Epidermal melanocyte (primary cell): ENCODE results near the gene MESP2.

Experiments
- DNase-seq: peaks from one replicate; pipeline ENCODE4 v3.0.0; 2011; ENCODE audit warnings: low spot score; ENCODE audit not compliant: insufficient read length

Gene MESP2

DNA sequence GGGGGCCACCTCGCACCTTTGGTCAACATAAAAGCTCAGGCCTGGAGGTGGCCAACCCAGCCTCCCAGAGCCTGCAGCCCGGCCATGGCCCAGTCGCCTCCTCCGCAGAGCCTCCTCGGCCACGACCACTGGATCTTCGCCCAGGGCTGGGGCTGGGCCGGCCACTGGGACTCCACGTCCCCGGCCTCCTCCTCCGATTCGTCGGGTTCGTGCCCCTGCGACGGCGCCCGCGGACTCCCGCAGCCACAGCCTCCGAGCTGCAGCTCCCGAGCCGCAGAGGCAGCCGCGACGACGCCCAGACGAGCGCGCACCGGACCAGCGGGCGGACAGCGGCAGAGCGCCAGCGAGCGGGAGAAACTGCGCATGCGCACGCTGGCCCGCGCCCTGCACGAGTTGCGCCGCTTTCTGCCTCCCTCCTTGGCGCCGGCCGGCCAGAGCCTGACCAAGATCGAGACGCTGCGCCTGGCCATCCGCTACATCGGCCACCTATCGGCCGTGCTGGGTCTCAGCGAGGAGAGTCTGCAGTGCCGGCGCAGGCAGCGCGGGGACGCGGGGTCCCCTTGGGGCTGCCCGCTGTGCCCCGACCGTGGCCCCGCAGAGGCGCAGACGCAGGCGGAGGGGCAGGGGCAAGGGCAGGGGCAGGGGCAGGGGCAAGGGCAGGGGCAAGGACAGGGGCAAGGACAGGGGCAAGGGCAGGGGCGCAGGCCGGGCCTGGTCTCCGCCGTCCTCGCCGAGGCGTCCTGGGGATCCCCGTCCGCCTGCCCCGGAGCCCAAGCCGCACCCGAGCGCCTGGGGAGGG lies at the start of gene MESP2:
Gene MESP2 (plus strand): TSS at position 59 of the 799 bp plus-strand sequence. CDS start 26 bp downstream, at position 85.
- DNase-seq, result peak; percentile 53

GRCh38 chr15:89728254-89728653 lies 47.9 kb upstream of the MESP2 start:
- DNase-seq, result no peak

DNA sequence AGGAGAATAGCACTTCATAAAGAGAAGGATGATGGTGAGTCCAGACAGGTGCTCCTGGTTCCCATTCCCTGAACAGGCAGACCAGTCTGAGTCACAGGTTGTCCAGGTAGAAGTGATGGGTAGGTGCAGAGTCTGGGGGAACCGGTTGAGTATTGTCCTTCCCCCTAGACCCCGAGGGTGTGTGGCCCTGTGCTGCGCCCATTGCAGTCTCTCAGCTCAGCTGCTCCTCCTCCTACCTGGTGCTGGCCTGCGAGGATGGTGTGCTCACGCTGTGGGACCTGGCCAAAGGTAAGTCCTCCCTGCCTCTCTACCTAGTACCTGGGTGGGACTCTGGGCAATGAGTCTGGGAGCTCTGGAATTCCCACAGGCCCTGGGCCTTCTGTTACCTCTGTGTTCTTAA lies 44.9 kb upstream of the MESP2 start:
- no peak for DNase-seq

DNA sequence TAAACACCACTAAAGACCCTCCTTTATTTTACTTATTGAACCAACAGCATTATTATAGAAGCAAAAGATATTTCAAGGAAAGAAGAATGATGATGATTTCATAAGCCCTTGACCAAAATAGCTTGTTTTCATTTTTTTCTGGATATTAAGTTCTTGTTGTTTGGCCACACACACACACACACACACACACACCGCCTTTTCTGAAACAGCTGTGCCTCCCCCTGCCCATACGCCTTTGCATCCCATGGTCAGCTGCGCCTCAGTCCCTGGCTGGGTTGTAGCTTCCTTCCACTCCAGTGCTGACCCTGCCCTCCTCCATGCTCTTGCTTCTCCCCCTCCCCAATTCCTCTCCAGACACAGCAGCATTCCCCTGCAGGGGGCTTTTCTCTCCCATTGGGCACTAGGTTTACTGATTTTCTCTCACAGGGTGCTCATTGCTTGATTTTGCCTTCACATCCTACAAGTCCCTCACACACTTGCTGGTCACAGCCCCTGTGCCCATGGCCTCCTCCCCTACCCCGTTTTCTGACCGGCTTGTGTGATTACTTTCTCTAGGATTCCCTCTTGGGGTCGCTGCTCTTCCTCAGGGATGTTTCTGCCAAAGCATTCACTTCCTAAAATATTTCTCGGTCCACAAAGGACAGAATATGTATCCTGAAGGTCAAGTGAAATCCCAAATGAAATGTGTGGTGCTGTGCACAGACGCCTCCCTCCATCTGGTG lies 43.5 kb upstream of the MESP2 start:
- no peak for DNase-seq

GRCh38 chr15:89735773-89736172 lies 40.4 kb upstream of the MESP2 start:
- no peak for DNase-seq

- DNase-seq, result peak; percentile 60
Measured at GRCh38 chr15:89740137-89740536, 36.0 kb upstream of the MESP2 start.

- DNase-seq, result no peak
Measured at GRCh38 chr15:89743011-89743410, 33.1 kb upstream of the MESP2 start.

DNA sequence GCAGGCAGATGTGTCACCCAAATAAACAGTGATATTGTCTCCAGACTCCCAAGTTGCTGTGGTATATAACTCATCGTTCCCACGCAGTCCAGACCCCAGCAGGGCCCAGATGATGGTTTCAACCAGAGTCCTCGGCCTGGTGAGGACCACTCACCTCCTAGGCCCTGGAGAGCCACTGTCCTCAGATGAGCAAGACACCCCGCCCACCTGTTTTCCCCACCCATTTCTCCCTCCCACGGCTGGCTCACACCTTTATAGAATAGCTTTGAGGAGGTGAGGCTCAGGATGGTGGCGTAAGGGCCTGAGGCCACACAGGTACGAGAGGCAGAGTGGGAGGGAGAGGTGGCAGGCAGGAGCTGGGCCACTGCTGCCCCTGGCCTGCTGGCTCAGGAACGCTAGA lies 32.5 kb upstream of the MESP2 start:
- DNase-seq, result no peak

DNA sequence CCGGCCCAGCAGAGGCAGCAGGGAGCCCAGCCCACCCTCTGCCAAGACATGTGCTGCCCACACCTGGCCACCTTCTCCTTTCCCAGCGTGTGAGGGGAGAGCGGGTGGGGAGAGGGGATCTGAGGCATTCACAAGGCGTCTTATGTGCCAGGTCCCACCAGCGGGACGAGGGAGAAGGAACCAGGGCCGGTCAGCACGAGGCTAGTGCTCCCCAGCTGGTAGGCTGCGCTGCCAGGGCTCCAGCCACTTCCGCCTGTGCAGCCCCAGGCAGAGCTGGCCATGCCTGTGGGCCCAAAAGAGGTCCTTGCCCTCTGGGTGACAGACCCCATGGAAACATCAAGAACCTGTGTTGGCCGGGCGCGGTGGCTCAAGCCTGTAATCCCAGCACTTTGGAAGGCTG lies 31.0 kb upstream of the MESP2 start:
- DNase-seq, result no peak

- no peak for DNase-seq
Measured at GRCh38 chr15:89745768-89746167, 30.4 kb upstream of the MESP2 start.

GRCh38 chr15:89746386-89746780 lies 29.7 kb upstream of the MESP2 start:
- no peak for DNase-seq

DNA sequence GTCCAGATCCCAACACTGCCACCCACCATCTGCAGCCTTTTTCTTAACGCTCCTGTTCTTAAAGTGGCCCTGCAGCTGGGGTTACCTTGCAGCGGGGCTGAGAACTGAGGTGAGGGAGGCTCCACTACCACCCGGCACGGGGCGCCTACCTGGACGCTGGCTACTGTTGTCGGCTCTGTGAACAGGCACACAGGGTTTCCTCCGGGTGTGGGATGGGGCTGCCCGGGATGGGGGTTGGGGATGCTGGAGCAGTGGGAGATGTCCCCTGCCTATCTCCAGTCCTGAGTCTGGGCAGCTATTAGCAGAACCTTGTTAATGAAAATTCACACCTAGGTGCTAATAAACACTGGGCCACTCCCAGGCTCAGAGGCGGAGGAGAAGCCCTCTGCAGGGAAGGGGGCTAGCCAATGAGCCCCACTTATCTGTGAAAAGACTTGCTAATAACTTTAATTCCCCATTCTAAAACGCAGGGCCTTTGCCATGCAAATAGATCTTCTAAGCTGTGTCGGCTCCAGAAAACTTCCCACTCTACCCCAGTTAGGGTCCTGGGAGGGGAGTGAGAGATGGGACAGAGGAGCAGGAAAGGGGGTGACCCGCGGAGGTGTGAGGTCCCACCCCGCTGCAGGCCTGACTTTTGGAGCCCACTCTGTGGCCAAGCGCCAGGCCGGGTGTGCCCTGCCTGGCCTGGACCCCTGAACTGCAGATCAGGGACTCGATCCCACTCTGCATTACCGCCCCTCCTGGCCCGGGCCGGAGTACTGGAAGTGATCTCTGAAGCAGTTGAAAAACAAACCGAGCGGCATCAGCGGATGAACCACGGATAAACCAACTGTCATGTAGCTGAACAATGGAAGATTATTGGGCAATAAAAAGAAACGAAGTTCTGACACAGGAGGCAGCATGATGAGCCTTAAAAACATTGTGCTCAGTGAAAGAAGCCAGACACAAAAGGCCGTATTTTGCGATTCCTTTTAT lies 28.1 kb upstream of the MESP2 start:
- DNase-seq, result no peak

GRCh38 chr15:89749054-89749453 lies 27.1 kb upstream of the MESP2 start:
- no peak for DNase-seq

DNA sequence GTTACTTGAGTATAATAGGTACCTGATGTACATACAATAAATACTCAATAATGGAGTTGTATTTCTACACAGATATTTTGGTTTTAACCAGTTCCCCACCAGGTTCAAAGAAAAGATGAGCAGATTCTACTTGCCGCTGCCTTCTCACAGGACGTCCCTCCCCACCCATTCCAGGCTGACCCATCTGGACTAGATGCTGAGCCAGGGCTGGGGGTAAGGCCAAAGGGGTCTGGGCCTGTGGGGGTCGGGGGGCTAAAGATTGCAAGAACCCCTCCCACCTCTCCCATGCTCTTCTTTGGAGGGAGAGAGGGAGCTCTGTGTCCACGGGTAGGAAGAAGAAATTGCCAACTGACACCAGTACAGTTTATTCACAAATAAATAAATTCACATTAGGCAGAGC lies 26.6 kb upstream of the MESP2 start:
- DNase-seq, result no peak

DNA sequence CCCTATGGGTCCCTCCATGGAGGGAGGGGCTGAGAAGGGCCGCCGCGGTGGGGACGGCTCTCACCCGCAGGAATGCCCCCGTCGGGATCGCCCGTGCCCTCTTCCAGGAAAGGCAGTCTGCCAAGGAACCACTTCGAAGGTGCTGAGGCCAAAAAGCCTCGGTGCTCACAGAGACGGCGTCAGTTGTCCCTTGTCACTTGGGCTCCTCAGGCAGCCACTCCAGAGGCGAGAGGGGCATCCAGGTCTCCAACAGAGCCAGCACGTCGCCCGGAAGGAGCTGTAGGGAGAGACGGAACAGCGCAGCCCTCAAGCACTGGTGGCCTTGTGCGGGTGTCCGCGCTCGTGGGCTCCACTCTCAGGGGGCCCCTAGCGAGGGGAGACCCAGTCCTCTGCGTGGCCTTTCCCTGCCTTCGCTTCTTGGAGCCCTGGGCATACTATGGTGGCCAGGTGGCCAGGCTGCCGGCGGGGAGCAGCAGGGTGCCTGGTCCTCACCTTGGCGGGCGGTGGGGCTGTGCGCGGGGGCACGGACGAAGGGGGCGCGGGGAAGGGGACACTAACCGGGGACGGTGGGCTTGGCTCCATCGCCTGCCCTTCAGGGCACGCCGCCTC lies 26.1 kb upstream of the MESP2 start:
- no peak for DNase-seq

DNA sequence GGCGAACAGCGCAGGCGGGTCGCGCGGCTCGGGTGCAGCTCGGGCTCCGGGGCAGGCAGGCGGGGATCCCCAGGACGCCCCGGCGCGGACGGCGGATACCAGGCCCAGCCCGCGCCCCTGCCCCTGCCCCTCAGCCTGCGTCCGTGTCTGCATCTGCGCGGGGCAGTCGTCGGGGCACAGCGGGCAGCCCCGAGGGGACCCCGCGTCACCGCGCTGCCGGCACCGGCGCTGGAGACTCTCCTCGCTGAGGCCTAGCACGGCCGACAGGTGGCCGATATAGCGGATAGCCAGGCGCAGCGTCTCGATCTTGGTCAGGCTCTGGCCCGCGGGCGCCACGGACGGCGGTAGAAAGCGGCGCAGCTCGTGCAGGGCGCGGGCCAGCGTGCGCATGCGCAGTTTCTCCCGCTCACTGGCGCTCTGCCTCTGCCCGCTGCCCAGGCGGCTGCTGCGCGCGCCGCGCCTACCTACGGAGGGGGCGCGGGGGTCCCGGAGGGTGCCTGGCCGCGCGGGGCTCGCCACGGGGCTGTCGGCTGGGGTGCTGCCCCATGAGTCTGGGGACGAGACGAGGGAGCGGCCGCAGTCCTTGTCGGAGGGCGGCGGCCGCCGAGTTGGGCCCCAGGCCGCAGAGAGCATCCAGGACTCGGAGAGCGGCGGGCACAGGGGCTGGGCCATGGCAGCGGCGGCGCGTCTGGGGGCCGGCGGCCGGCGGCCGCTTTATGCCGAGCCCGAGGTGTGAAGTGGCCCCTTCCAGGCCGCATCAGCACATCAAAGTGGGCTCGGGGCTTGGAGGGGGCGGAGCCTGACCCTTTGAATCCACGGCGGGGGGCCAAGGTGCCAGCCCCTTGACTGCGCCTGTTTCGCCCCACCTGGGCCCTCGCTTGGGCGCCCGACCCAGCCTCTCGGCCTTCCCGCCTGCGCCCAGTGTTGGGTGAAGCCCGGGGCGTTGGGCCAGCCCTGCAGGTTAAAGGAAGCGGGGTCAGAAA lies 25.3 kb upstream of the MESP2 start, which contains the start of gene MESP1:
Gene MESP1 (minus strand): TSS at position 690 of the 983 bp plus-strand sequence. CDS start 18 bp downstream, at position 672.
- peak; percentile 94 for DNase-seq

DNA sequence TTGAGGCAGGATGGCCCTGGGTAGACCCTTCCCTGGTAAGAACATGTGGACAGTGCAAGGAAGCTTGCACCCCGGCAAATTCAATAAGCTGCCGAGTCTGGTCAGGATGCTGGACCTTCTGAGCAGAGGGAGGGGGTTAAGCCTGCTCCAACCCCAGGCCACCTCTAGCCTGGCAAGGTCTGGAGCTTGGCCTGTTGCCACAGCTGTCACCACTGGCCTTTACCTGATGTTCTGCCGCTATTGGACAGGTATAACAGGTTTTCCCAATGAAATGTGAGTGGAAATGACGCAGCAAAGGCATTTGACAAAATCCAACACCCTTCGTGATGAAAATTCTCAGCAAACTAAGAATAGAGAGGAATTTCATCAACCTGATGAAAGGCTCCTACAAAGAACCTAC lies 24.4 kb upstream of the MESP2 start:
- DNase-seq, result no peak

GRCh38 chr15:89753855-89754254 lies 22.3 kb upstream of the MESP2 start:
- DNase-seq, result no peak

DNA sequence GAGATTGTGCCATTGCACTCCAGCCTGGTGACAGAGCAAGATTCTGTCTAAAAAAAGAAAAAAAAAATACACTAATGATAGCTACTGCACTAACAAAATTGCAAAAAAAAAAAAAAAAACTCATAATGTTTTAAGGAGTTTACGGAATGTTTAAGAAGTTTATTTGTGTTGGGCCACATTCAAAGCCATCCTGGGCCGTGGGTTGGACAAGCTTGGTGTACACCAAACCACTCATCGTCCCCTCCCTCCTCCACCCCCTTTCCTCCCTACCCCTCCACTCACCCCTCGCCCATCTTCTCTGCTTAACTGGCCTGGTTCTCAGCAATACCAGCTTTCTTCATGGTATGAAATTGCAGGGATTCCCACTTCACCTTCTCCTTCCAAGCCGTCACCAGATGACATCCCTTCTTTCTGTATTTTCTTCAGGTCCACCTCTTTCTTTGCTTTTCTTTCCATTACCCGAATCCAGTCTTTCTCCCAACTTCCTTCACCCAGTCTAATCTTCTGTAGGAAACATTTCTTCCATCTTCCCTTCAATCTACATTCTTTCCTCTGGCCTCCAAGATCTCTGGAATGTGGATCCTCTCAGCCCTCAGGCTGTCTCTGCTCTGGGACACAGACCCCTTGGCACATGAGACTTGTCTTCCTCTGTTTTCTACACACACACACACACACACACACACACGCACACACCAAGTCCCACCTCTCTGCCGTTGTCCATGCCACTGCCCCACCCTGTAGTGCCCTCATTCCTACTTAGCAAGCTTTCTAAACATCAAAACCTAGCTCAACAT lies 21.6 kb upstream of the MESP2 start:
- DNase-seq, result peak; percentile 33
